Mucosa of stomach (tissue), 1 donor: ENCODE results near the gene SZRD1.

ENCODE experiments used
- H3K27me3 ChIP-seq: one replicate; pipeline ENCODE4 v1.7.0; 2013; ENCODE audit warnings: mild to moderate bottlenecking, low read length; ENCODE audit not compliant: control insufficient read depth, insufficient read depth
- H3K36me3 ChIP-seq: one replicate; pipeline ENCODE4 v1.7.0; 2013; ENCODE audit warnings: low read length; ENCODE audit not compliant: control insufficient read depth, insufficient read depth
- H3K4me1 ChIP-seq: one replicate; pipeline ENCODE4 v1.7.0; 2013; ENCODE audit warnings: mild to moderate bottlenecking, low read length; ENCODE audit not compliant: control insufficient read depth, insufficient read depth
- H3K4me3 ChIP-seq: one replicate; pipeline ENCODE4 v1.7.0; 2013; ENCODE audit warnings: low read length
- H3K9ac ChIP-seq: one replicate; pipeline ENCODE4 v1.7.0; 2013; ENCODE audit warnings: mild to moderate bottlenecking, low read length, moderate library complexity
- H3K9me3 ChIP-seq: one replicate; pipeline ENCODE4 v1.7.0; 2013; ENCODE audit warnings: mild to moderate bottlenecking, low read length, moderate library complexity; ENCODE audit not compliant: control insufficient read depth
- donor health status: Pancreatic carcinoma.

SZRD1 gene

GRCh38 chr1:16392740-16393569, 25.9 kb downstream of the SZRD1 start:
- H3K9ac ChIP-seq: no peak overlapping the region
- H3K9me3 ChIP-seq: no peaks in the 10 kb centered on the region
- no peaks in the 10 kb centered on the region for H3K36me3 ChIP-seq
- H3K4me1 ChIP-seq: peaks cover 18% of the 10 kb centered on the region
- no peak overlapping the region for H3K4me3 ChIP-seq
- H3K27me3 ChIP-seq: no peaks in the 10 kb centered on the region

- no peaks in the 10 kb centered on the region for H3K27me3 ChIP-seq
- H3K9ac ChIP-seq: no peak overlapping the region
- H3K4me1 ChIP-seq: peaks cover 18% of the 10 kb centered on the region
- no peak overlapping the region for H3K4me3 ChIP-seq
- no peaks in the 10 kb centered on the region for H3K9me3 ChIP-seq
- H3K36me3 ChIP-seq: no peaks in the 10 kb centered on the region
Measured at GRCh38 chr1:16393570-16394521, 26.8 kb downstream of the SZRD1 start.

- H3K27me3 ChIP-seq: no peaks in the 10 kb centered on the region
- H3K36me3 ChIP-seq: no peaks in the 10 kb centered on the region
- no peaks in the 10 kb centered on the region for H3K9me3 ChIP-seq
- H3K9ac ChIP-seq: no peak overlapping the region
- peaks cover 18% of the 10 kb centered on the region for H3K4me1 ChIP-seq
- no peak overlapping the region for H3K4me3 ChIP-seq
Measured at GRCh38 chr1:16394977-16395376, 27.9 kb downstream of the SZRD1 start.

GRCh38 chr1:16396591-16396990, 29.5 kb downstream of the SZRD1 start:
- no peaks in the 10 kb centered on the region for H3K36me3 ChIP-seq
- H3K9me3 ChIP-seq: no peaks in the 10 kb centered on the region
- H3K27me3 ChIP-seq: no peaks in the 10 kb centered on the region
- H3K4me1 ChIP-seq: peaks cover 15% of the 10 kb centered on the region
- no peak overlapping the region for H3K9ac ChIP-seq
- no peak overlapping the region for H3K4me3 ChIP-seq

- H3K4me1 ChIP-seq: peaks cover 10% of the 10 kb centered on the region
- H3K4me3 ChIP-seq: no peak overlapping the region
- no peaks in the 10 kb centered on the region for H3K27me3 ChIP-seq
- no peak overlapping the region for H3K9ac ChIP-seq
- H3K9me3 ChIP-seq: no peaks in the 10 kb centered on the region
- H3K36me3 ChIP-seq: no peaks in the 10 kb centered on the region
Measured at GRCh38 chr1:16397120-16397519, 30.1 kb downstream of the SZRD1 start.

- no peaks in the 10 kb centered on the region for H3K36me3 ChIP-seq
- H3K9me3 ChIP-seq: no peaks in the 10 kb centered on the region
- H3K27me3 ChIP-seq: no peaks in the 10 kb centered on the region
- no peak overlapping the region for H3K9ac ChIP-seq
- H3K4me3 ChIP-seq: no peak overlapping the region
- no peaks in the 10 kb centered on the region for H3K4me1 ChIP-seq
Measured at GRCh38 chr1:16398371-16398953, 31.4 kb downstream of the SZRD1 start.

- Histone ChIP-seq H3K27me3 (no peaks in the 10 kb centered on the region), H3K9me3 (no peaks in the 10 kb centered on the region), H3K4me3 (no peak overlapping the region)
Measured at GRCh38 chr1:16402742-16403141, 35.7 kb downstream of the SZRD1 start.

GRCh38 chr1:16405441-16405840, 38.4 kb downstream of the SZRD1 start:
- H3K9ac ChIP-seq: no peak overlapping the region
- no peaks in the 10 kb centered on the region for H3K9me3 ChIP-seq
- H3K4me1 ChIP-seq: no peaks in the 10 kb centered on the region
- H3K4me3 ChIP-seq: no peak overlapping the region
- H3K36me3 ChIP-seq: no peaks in the 10 kb centered on the region
- H3K27me3 ChIP-seq: no peaks in the 10 kb centered on the region

More at GRCh38 chr1:16402742-16403141, 35.7 kb downstream of the SZRD1 start:
- Histone ChIP-seq H3K9ac (no peak overlapping the region), H3K36me3 (no peaks in the 10 kb centered on the region), H3K4me1 (no peaks in the 10 kb centered on the region)

GRCh38 chr1:16406868-16407267, 39.8 kb downstream of the SZRD1 start:
- Histone ChIP-seq H3K9me3 (no peaks in the 10 kb centered on the region), H3K27me3 (no peaks in the 10 kb centered on the region), H3K36me3 (no peaks in the 10 kb centered on the region), H3K4me1 (no peaks in the 10 kb centered on the region), H3K9ac (no peak overlapping the region), H3K4me3 (no peak overlapping the region)

- Histone ChIP-seq H3K36me3 (no peaks in the 10 kb centered on the region), H3K4me3 (no peak overlapping the region), H3K27me3 (no peaks in the 10 kb centered on the region), H3K9me3 (no peaks in the 10 kb centered on the region), H3K9ac (no peak overlapping the region), H3K4me1 (no peaks in the 10 kb centered on the region)
Measured at GRCh38 chr1:16409536-16410152, 42.6 kb downstream of the SZRD1 start.

- no peaks in the 10 kb centered on the region for H3K9me3 ChIP-seq
- no peak overlapping the region for H3K4me3 ChIP-seq
- H3K36me3 ChIP-seq: no peaks in the 10 kb centered on the region
- no peaks in the 10 kb centered on the region for H3K4me1 ChIP-seq
- no peak overlapping the region for H3K9ac ChIP-seq
- no peaks in the 10 kb centered on the region for H3K27me3 ChIP-seq
Measured at GRCh38 chr1:16410803-16411202, 43.8 kb downstream of the SZRD1 start.
